Measurements from ENCODE around the gene NOS1AP.

DNA sequence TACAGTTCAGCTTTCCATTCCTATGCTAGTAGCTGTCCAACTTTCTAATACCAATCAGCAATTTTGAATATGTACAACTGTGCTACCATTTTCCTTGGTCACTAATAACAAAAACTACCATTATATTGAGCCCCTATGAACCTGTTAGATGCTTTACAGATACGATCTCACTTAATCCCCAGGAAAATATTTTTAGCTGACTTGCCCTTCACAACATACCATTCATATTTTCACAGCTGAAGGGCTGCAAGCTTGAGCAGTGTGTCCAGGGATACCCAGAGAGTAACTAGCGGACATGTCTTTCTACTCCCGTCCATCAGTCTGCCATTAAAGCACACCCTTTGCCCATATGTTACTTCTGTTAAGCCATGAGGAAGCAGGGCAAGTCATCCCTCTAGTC is 166.7 kb downstream of the NOS1AP start:
- TF ChIP-seq, protein P1, sequence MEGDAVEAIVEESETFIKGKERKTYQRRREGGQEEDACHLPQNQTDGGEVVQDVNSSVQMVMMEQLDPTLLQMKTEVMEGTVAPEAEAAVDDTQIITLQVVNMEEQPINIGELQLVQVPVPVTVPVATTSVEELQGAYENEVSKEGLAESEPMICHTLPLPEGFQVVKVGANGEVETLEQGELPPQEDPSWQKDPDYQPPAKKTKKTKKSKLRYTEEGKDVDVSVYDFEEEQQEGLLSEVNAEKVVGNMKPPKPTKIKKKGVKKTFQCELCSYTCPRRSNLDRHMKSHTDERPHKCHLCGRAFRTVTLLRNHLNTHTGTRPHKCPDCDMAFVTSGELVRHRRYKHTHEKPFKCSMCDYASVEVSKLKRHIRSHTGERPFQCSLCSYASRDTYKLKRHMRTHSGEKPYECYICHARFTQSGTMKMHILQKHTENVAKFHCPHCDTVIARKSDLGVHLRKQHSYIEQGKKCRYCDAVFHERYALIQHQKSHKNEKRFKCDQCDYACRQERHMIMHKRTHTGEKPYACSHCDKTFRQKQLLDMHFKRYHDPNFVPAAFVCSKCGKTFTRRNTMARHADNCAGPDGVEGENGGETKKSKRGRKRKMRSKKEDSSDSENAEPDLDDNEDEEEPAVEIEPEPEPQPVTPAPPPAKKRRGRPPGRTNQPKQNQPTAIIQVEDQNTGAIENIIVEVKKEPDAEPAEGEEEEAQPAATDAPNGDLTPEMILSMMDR (IDR thresholded peaks at IDR 0.05), result no peak
- no peak for TF ChIP-seq POLR2A (IDR thresholded peaks at IDR 0.05)

Measured in lower leg skin (tissue), 3 donors.